CD14-positive monocyte (primary cell): Measurements from ENCODE around the gene SGCA. TPM values are rescaled to one million over a fixed set of nuclear protein-coding genes. Genes with fewer than 3 reads are reported as not detected.

ENCODE experiments used
- DNase-seq, 3 donors: peaks; one replicate each; pipeline ENCODE4 v3.0.0-alpha.2; 2011 to 2022
- H2AFZ ChIP-seq: 2 replicates; pipeline ENCODE4 v1.6.0; 2012; ENCODE audit warnings: mild to moderate bottlenecking, low read depth, low read length, inconsistent platforms; ENCODE audit not compliant: insufficient read depth, poor library complexity, severe bottlenecking
- H3K27ac ChIP-seq, 2 donors: 1 replicate in 1 of 2; 2 replicates in 1 of 2; pipeline ENCODE4 v1.5.1; 2012 to 2013; ENCODE audit warnings: low read length in 2 of 2, control low read depth in 1 of 2, inconsistent platforms in 1 of 2, low read depth in 1 of 2, mild to moderate bottlenecking in 1 of 2
- H3K27me3 ChIP-seq, 2 donors: one replicate each; pipeline versions ENCODE4 v1.6.0 to v1.6.1; 2011 to 2013; ENCODE audit warnings: low read length in 2 of 2; ENCODE audit not compliant: control insufficient read depth in 2 of 2, insufficient read depth in 2 of 2
- H3K36me3 ChIP-seq, 2 donors: replicated peaks in 1 of 2; 1 replicate in 1 of 2; 2 replicates in 1 of 2; pipeline versions ENCODE4 v1.5.1 to v1.6.1; 2012 to 2013; ENCODE audit warnings: low read length in 2 of 2, control low read depth in 1 of 2, inconsistent platforms in 1 of 2, mild to moderate bottlenecking in 1 of 2; ENCODE audit not compliant: insufficient read depth in 2 of 2, control insufficient read depth in 1 of 2
- H3K4me1 ChIP-seq, 2 donors: 1 replicate in 1 of 2; 2 replicates in 1 of 2; pipeline versions ENCODE4 v1.5.1 to v1.6.1; 2012 to 2013; ENCODE audit warnings: low read length in 2 of 2, control low read depth in 1 of 2, inconsistent platforms in 1 of 2, mild to moderate bottlenecking in 1 of 2, moderate library complexity in 1 of 2; ENCODE audit not compliant: insufficient read depth in 2 of 2, control insufficient read depth in 1 of 2
- H3K4me2 ChIP-seq: replicated peaks from 2 replicates; pipeline ENCODE3; 2012; ENCODE audit warnings: low read length, moderate library complexity, mild to moderate bottlenecking; ENCODE audit not compliant: poor library complexity, severe bottlenecking; ENCODE audit errors: extremely low read depth
- H3K4me3 ChIP-seq, 3 experiments: fragments of 200-600 bp in 1 of 3; sonication (generic) in 1 of 3; replicated peaks in 1 of 3; 1 replicate in 2 of 3; 2 replicates in 1 of 3; pipeline ENCODE4 v1.5.1; 2011 to 2013; ENCODE audit warnings: low read length in 3 of 3, mild to moderate bottlenecking in 3 of 3, control low read depth in 2 of 3, low read depth in 2 of 3, inconsistent platforms in 1 of 3, moderate library complexity in 1 of 3
- H3K79me2 ChIP-seq: 2 replicates; pipeline ENCODE4 v1.6.0; 2012; ENCODE audit warnings: mild to moderate bottlenecking, control low read depth, inconsistent platforms, low read length, moderate library complexity; ENCODE audit not compliant: insufficient read depth
- H3K9ac ChIP-seq: 2 replicates; pipeline ENCODE4 v1.6.0; 2017; ENCODE audit warnings: low read length, mild to moderate bottlenecking; ENCODE audit not compliant: insufficient read depth, poor library complexity, severe bottlenecking
- H3K9me3 ChIP-seq, 2 donors: replicated peaks in 1 of 2; 1 replicate in 1 of 2; 2 replicates in 1 of 2; pipeline versions ENCODE4 v1.5.1 to v1.6.1; 2012 to 2013; ENCODE audit warnings: low read length in 2 of 2, control low read depth in 1 of 2; ENCODE audit not compliant: control insufficient read depth in 1 of 2, insufficient read depth in 1 of 2
- H4K20me1 ChIP-seq: 2 replicates; pipeline ENCODE4 v1.6.0; 2012; ENCODE audit warnings: mild to moderate bottlenecking, low read length, control low read depth, moderate library complexity; ENCODE audit not compliant: insufficient read depth
- H3K27ac Mint-ChIP-seq, 7 donors: one replicate each; pipeline ENCODE4 v1.8.0; 2020; ENCODE audit warnings: mild to moderate bottlenecking in 7 of 7, mixed read lengths in 7 of 7, moderate library complexity in 6 of 7, inconsistent platforms in 2 of 7
- H3K27me3 Mint-ChIP-seq, 3 donors: one replicate each; pipeline ENCODE4 v1.8.0; 2021 to 2022; ENCODE audit warnings: low read depth in 3 of 3, mild to moderate bottlenecking in 3 of 3, mixed read lengths in 3 of 3, moderate library complexity in 3 of 3, inconsistent platforms in 1 of 3
- H3K36me3 Mint-ChIP-seq, 2 donors: one replicate each; pipeline ENCODE4 v1.8.0; 2020; ENCODE audit warnings: mixed read lengths in 2 of 2, inconsistent platforms in 1 of 2, mild to moderate bottlenecking in 1 of 2
- H3K4me1 Mint-ChIP-seq: one replicate; pipeline ENCODE4 v1.8.0; 2020; ENCODE audit warnings: mild to moderate bottlenecking, mixed read lengths
- H3K4me3 Mint-ChIP-seq, 2 donors: one replicate each; pipeline ENCODE4 v1.8.0; 2020; ENCODE audit warnings: mild to moderate bottlenecking in 2 of 2, mixed read lengths in 2 of 2, moderate library complexity in 1 of 2
- H3K9me3 Mint-ChIP-seq, 7 donors: one replicate each; pipeline ENCODE4 v1.8.0; 2020 to 2022; ENCODE audit warnings: mixed read lengths in 7 of 7, mild to moderate bottlenecking in 6 of 7, moderate library complexity in 6 of 7, inconsistent platforms in 2 of 7
- CTCF ChIP-seq: fragments of 200-600 bp; IDR thresholded peaks from one replicate; pipeline ENCODE4 v1.8.0; 2022; ENCODE audit warnings: antibody characterized with exemption, mild to moderate bottlenecking
- WGBS: methylation state at CpG from one replicate; pipeline ENCODE4 v1.1.5; 2013; ENCODE audit warnings: missing lambda C conversion rate; ENCODE audit not compliant: insufficient coverage; 5-methylcytosine and 5-hydroxymethylcytosine counted together
- intact Hi-C, 2 donors: fragments of 100-400 bp; cut with micrococcal nuclease; formaldehyde crosslinking; loops; one replicate each; pipeline versions ENCODE4 v1.15.0 to v1.15.1; 2023
- polyA plus RNA-seq, 3 donors: library from polyadenylated mRNA; depleted of rRNA in 1 of 3; unstranded in 2 of 3; stranded (reverse) in 1 of 3; fragments of 300-500 nt in 2 of 3; fragments of >200 nt in 1 of 3; fragmentation: Illumina TruSeq in 2 of 3; gene quantifications; 1 replicate in 2 of 3; 2 replicates in 1 of 3; pipeline ENCODE4 v1.2.3, GENCODE V29; 2012 to 2021

The SGCA gene
- polyA plus RNA-seq, 3 donors = 0.27 to 0.89 (median 0.53) TPM

- intact Hi-C loops = no loop called here
- Histone ChIP-seq H3K9ac (peak overlapping the region; percentile 30), H3K4me1 (peaks cover 20 to 27% of the 10 kb centered on the region in 2 donors), H3K27me3 (no peaks in the 10 kb centered on the region), H4K20me1 (no peaks in the 10 kb centered on the region), H3K36me3 (no peaks in the 10 kb centered on the region), H3K27ac (peak overlapping the region; percentile 40 to 70), H2AFZ (peak overlapping the region; percentile 74), H3K4me3 (peak overlapping the region in 1 of 3 experiments; percentile 61), H3K79me2 (no peaks in the 10 kb centered on the region), H3K9me3 (peaks cover 0 to 10% of the 10 kb centered on the region in 2 donors), H3K4me2 (peak overlapping the region; percentile 62)
- no peaks in the 10 kb centered on the region for H3K36me3 Mint-ChIP-seq
- peaks cover 25% of the 10 kb centered on the region for H3K4me1 Mint-ChIP-seq
- WGBS = 91% methylated on average over 4 of the region's 9 CpGs
- DNase-seq = peak; percentile 48 to 57 (median 55)
- TF ChIP-seq CTCF = no peak
- H3K9me3 Mint-ChIP-seq = peaks cover 0 to 20% (median 16%) of the 10 kb centered on the region in 7 donors
- H3K27me3 Mint-ChIP-seq = peaks cover 0 to 3% (median 3%) of the 10 kb centered on the region in 3 donors
- H3K4me3 Mint-ChIP-seq = peak overlapping the region; percentile 70 to 82
- H3K27ac Mint-ChIP-seq = peak overlapping the region; percentile 81 to 89 (median 86)
Measured at GRCh38 chr17:50221266-50221863, 55.6 kb downstream of the SGCA start.

GRCh38 chr17:50221864-50222545 is 56.2 kb downstream of the SGCA start:
- Histone ChIP-seq H3K4me3 (peak overlapping the region in 1 of 3 experiments; percentile 61), H3K4me2 (peak overlapping the region; percentile 62), H3K36me3 (no peaks in the 10 kb centered on the region), H3K27ac (peak overlapping the region; percentile 40 to 70), H2AFZ (peak overlapping the region; percentile 74), H3K9ac (peak overlapping the region; percentile 30), H3K4me1 (peaks cover 20 to 27% of the 10 kb centered on the region in 2 donors), H3K79me2 (no peaks in the 10 kb centered on the region), H3K9me3 (peaks cover 0 to 12% of the 10 kb centered on the region in 2 donors), H3K27me3 (no peaks in the 10 kb centered on the region), H4K20me1 (no peaks in the 10 kb centered on the region)
- 48% methylated on average over 6 of the region's 8 CpGs for WGBS
- DNase-seq = peak in 2 of 3 donors; percentile 12 to 54
- peak overlapping the region; percentile 70 to 82 for H3K4me3 Mint-ChIP-seq
- peak overlapping the region in 6 of 7 donors; percentile 81 to 88 (median 86) for H3K27ac Mint-ChIP-seq
- peaks cover 1 to 22% (median 16%) of the 10 kb centered on the region in 7 donors for H3K9me3 Mint-ChIP-seq
- TF ChIP-seq CTCF = no peak
- H3K36me3 Mint-ChIP-seq = no peaks in the 10 kb centered on the region
- intact Hi-C loops = no loop called here
- H3K27me3 Mint-ChIP-seq = peaks cover 0 to 3% (median 3%) of the 10 kb centered on the region in 3 donors
- peaks cover 25% of the 10 kb centered on the region for H3K4me1 Mint-ChIP-seq
